Measurements from ENCODE around the gene PRDM10. TPM values are rescaled to one million over a fixed set of nuclear protein-coding genes. Genes with fewer than 3 reads are reported as not detected.
A peak's percentile ranks its signal among the peaks of the same experiment; 100 is the strongest.

The PRDM10 gene
- total and polyA plus RNA-seq, 7 experiments from 2014 or later, result 2.5 to 16.3 (median 13.4) TPM

GRCh38 chr11:129894278-129895125 lies 108.1 kb downstream of the PRDM10 start:
- CTCF ChIA-PET, result interaction anchor here (0.7 to 1.0 kb wide), 5 partner anchors 13 to 238 kb away, joined by 3 to 5 read pairs (median 3); no protein-coding TSS in a partner anchor
- H3K27me3 Mint-ChIP-seq, result no peaks in the 10 kb centered on the region
- peak; percentile 1 for ATAC-seq
- peaks cover 5 to 24% (median 7%) of the 10 kb centered on the region in 3 experiments for H3K36me3 ChIP-seq (ENCODE audit: control insufficient read depth in 2 of 3, insufficient read depth in 3 of 3, low read length in 3 of 3)
- peaks cover 9 to 27% of the 10 kb centered on the region in 2 donors for H3K4me1 ChIP-seq (ENCODE audit: control insufficient read depth in 2 of 2, insufficient read depth in 2 of 2, low read length in 2 of 2)
- peaks cover 0 to 1% (median 0%) of the 10 kb centered on the region in 11 donors for H3K9me3 Mint-ChIP-seq
- H3K36me3 Mint-ChIP-seq, result peaks cover 4 to 36% (median 19%) of the 10 kb centered on the region in 5 donors
- H3K9me3 ChIP-seq (ENCODE audit: control insufficient read depth in 2 of 3, low read length in 3 of 3), result no peaks in the 10 kb centered on the region
- peaks cover 31 to 67% (median 53%) of the 10 kb centered on the region in 7 donors for H3K4me1 Mint-ChIP-seq
- intact Hi-C loops (cut with micrococcal nuclease), result loop anchor here (1.0 to 2.0 kb wide), 15 partner anchors 14 to 1022 kb away; partner anchors contain the start of genes APLP2 (in 2 of the 2), PRDM10 (in 2 of the 2), SNX19 (in 2 of the 2) and ZBTB44 (in 1 of the 2)
- POLR2A ChIA-PET, result interaction anchor here (0.6 to 3.9 kb wide), 13 partner anchors 13 to 109 kb away, joined by 3 to 19 read pairs (median 4); partner anchors contain the start of gene TMEM45B
- peak in 5 of 9 donors; percentile 7 to 28 (median 15) for DNase-seq
- peak overlapping the region; percentile 76 for H3K4me3 ChIP-seq (ENCODE audit: low read length)
- peak overlapping the region; percentile 84 for H3K27ac ChIP-seq (ENCODE audit: low read depth, low read length)
- no peaks in the 10 kb centered on the region for H3K27me3 ChIP-seq (ENCODE audit: control insufficient read depth in 2 of 2, insufficient read depth in 2 of 2, low read length in 2 of 2)
- peak overlapping the region; percentile 82 to 95 (median 89) for H3K27ac Mint-ChIP-seq
- peak overlapping the region; percentile 86 to 96 (median 92) for H3K4me3 Mint-ChIP-seq

GRCh38 chr11:129888451-129888850 lies 114.2 kb downstream of the PRDM10 start:
- Mint-ChIP-seq H3K27me3 (no peaks in the 10 kb centered on the region), H3K36me3 (peaks cover 24 to 66% (median 41%) of the 10 kb centered on the region in 5 donors), H3K4me1 (peaks cover 26 to 62% (median 49%) of the 10 kb centered on the region in 7 donors), H3K4me3 (peak overlapping the region; percentile 26 to 80 (median 56)), H3K9me3 (no peaks in the 10 kb centered on the region), H3K27ac (peak overlapping the region; percentile 41 to 90 (median 84))
- ChIA-PET CTCF (interaction anchor here (0.8 to 1.0 kb wide), 2 partner anchors 15 to 244 kb away, joined by 3 to 4 read pairs; no protein-coding TSS in a partner anchor), POLR2A (interaction anchor here (0.7 to 1.9 kb wide), 9 partner anchors 12 to 115 kb away, joined by 3 to 8 read pairs (median 4); partner anchors contain the start of gene PRDM10)
- peak overlapping the region; percentile 56 for H3K27ac ChIP-seq (ENCODE audit: low read depth, low read length)
- no peak overlapping the region for H3K4me3 ChIP-seq (ENCODE audit: low read length)
- peak in 8 of 9 donors; percentile 27 to 61 (median 51) for DNase-seq
- peaks cover 2 to 27% of the 10 kb centered on the region in 2 donors for H3K4me1 ChIP-seq (ENCODE audit: control insufficient read depth in 2 of 2, insufficient read depth in 2 of 2, low read length in 2 of 2)
- peaks cover 17 to 64% (median 31%) of the 10 kb centered on the region in 3 experiments for H3K36me3 ChIP-seq (ENCODE audit: control insufficient read depth in 2 of 3, insufficient read depth in 3 of 3, low read length in 3 of 3)
- intact Hi-C loops (cut with micrococcal nuclease), result loop anchor here in 1 of 2 donors (1.0 kb wide), 1 partner anchor 9 kb away; no protein-coding TSS in a partner anchor
- H3K27me3 ChIP-seq (ENCODE audit: control insufficient read depth in 2 of 2, insufficient read depth in 2 of 2, low read length in 2 of 2), result no peaks in the 10 kb centered on the region
- peak; percentile 82 for ATAC-seq
- no peaks in the 10 kb centered on the region for H3K9me3 ChIP-seq (ENCODE audit: control insufficient read depth in 2 of 3, low read length in 3 of 3)

- H3K27ac Mint-ChIP-seq, result no peak overlapping the region
- intact Hi-C loops (cut with micrococcal nuclease), result no loop called here
- Histone ChIP-seq H3K4me3 (ENCODE audit: low read length) (no peak overlapping the region), H3K36me3 (ENCODE audit: control insufficient read depth in 2 of 3, insufficient read depth in 3 of 3, low read length in 3 of 3) (peaks cover 25 to 76% (median 34%) of the 10 kb centered on the region in 3 experiments), H3K27ac (ENCODE audit: low read depth, low read length) (no peak overlapping the region), H3K9me3 (ENCODE audit: control insufficient read depth in 2 of 3, low read length in 3 of 3) (no peaks in the 10 kb centered on the region), H3K4me1 (ENCODE audit: control insufficient read depth in 2 of 2, insufficient read depth in 2 of 2, low read length in 2 of 2) (peaks cover 0 to 26% of the 10 kb centered on the region in 2 donors), H3K27me3 (ENCODE audit: control insufficient read depth in 2 of 2, insufficient read depth in 2 of 2, low read length in 2 of 2) (no peaks in the 10 kb centered on the region)
- no peak for ATAC-seq
- H3K27me3 Mint-ChIP-seq, result no peaks in the 10 kb centered on the region
- no peak overlapping the region for H3K4me3 Mint-ChIP-seq
- no peak for DNase-seq
- ChIA-PET CTCF (interaction anchor here (1.0 to 1.3 kb wide), 2 partner anchors 11 to 247 kb away, joined by 3 read pairs; no protein-coding TSS in a partner anchor), POLR2A (no interaction called here)
- H3K36me3 Mint-ChIP-seq, result peaks cover 38 to 72% (median 45%) of the 10 kb centered on the region in 5 donors
- H3K4me1 Mint-ChIP-seq, result peaks cover 13 to 45% (median 35%) of the 10 kb centered on the region in 7 donors
- no peaks in the 10 kb centered on the region for H3K9me3 Mint-ChIP-seq
These were observed 117.3 kb downstream of the PRDM10 start for GRCh38 chr11:129885381-129885780.

- CTCF ChIA-PET, result no interaction called here
- H3K9me3 Mint-ChIP-seq, result no peaks in the 10 kb centered on the region
- Histone ChIP-seq H3K4me3 (ENCODE audit: low read length) (no peak overlapping the region), H3K27me3 (ENCODE audit: control insufficient read depth in 2 of 2, insufficient read depth in 2 of 2, low read length in 2 of 2) (no peaks in the 10 kb centered on the region), H3K36me3 (ENCODE audit: control insufficient read depth in 2 of 3, insufficient read depth in 3 of 3, low read length in 3 of 3) (peaks cover 25 to 82% (median 35%) of the 10 kb centered on the region in 3 experiments), H3K27ac (ENCODE audit: low read depth, low read length) (no peak overlapping the region), H3K9me3 (ENCODE audit: control insufficient read depth in 2 of 3, low read length in 3 of 3) (no peaks in the 10 kb centered on the region), H3K4me1 (ENCODE audit: control insufficient read depth in 2 of 2, insufficient read depth in 2 of 2, low read length in 2 of 2) (peaks cover 0 to 18% of the 10 kb centered on the region in 2 donors)
- POLR2A ChIA-PET, result no interaction called here
- no peak for ATAC-seq
- H3K4me3 Mint-ChIP-seq, result no peak overlapping the region
- peaks cover 13 to 39% (median 28%) of the 10 kb centered on the region in 7 donors for H3K4me1 Mint-ChIP-seq
- intact Hi-C loops (cut with micrococcal nuclease), result no loop called here
- no peak overlapping the region for H3K27ac Mint-ChIP-seq
- peaks cover 40 to 70% (median 50%) of the 10 kb centered on the region in 5 donors for H3K36me3 Mint-ChIP-seq
- no peaks in the 10 kb centered on the region for H3K27me3 Mint-ChIP-seq
- DNase-seq, result no peak
These were observed 118.1 kb downstream of the PRDM10 start for GRCh38 chr11:129884581-129884980.

- Histone ChIP-seq H3K4me1 (ENCODE audit: control insufficient read depth in 2 of 2, insufficient read depth in 2 of 2, low read length in 2 of 2) (no peaks in the 10 kb centered on the region), H3K9me3 (ENCODE audit: control insufficient read depth in 2 of 3, low read length in 3 of 3) (no peaks in the 10 kb centered on the region), H3K36me3 (ENCODE audit: control insufficient read depth in 2 of 3, insufficient read depth in 3 of 3, low read length in 3 of 3) (peaks cover 28 to 98% (median 29%) of the 10 kb centered on the region in 3 experiments), H3K4me3 (ENCODE audit: low read length) (no peak overlapping the region), H3K27me3 (ENCODE audit: control insufficient read depth in 2 of 2, insufficient read depth in 2 of 2, low read length in 2 of 2) (no peaks in the 10 kb centered on the region), H3K27ac (ENCODE audit: low read depth, low read length) (no peak overlapping the region)
- ChIA-PET POLR2A (interaction anchor here (1.0 to 2.8 kb wide), 6 partner anchors 11 to 79 kb away, joined by 3 to 13 read pairs (median 6); partner anchors contain the start of gene NFRKB), CTCF (interaction anchor here (0.6 to 2.0 kb wide), 15 partner anchors 9 to 251 kb away, joined by 3 to 14 read pairs (median 3); no protein-coding TSS in a partner anchor)
- Mint-ChIP-seq H3K36me3 (peaks cover 41 to 89% (median 52%) of the 10 kb centered on the region in 5 donors), H3K9me3 (no peaks in the 10 kb centered on the region), H3K4me1 (peaks cover 0 to 20% (median 4%) of the 10 kb centered on the region in 7 donors), H3K4me3 (no peak overlapping the region), H3K27ac (peak overlapping the region in 2 of 9 donors; percentile 56 to 63), H3K27me3 (no peaks in the 10 kb centered on the region)
- ATAC-seq (peak; percentile 71), DNase-seq (peak; percentile 24 to 54 (median 44))
- intact Hi-C loops (cut with micrococcal nuclease), result loop anchor here (1.0 to 2.0 kb wide), 4 partner anchors 13 to 251 kb away; partner anchors contain the start of gene NFRKB (in 1 of the 2)
These were observed 121.0 kb downstream of the PRDM10 start for GRCh38 chr11:129881570-129882170.

Data from naive thymus-derived CD4-positive, alpha-beta T cell (primary cell).